GM12875 (cell line): Measurements from ENCODE around the gene ADRA2B.

Experiments used
- H3K4me3 ChIP-seq: one replicate; pipeline ENCODE4 v1.5.1; 2011; ENCODE audit warnings: low read depth, low read length, control low read depth
- TF ChIP-seq, protein P1 (sequence below): IDR thresholded peaks from 2 replicates; pipeline ENCODE4 v1.5.1; 2011; ENCODE audit warnings: low read depth, mild to moderate bottlenecking, control low read depth, inconsistent platforms, low read length, moderate library complexity, borderline replicate concordance; ENCODE audit not compliant: insufficient read depth

ADRA2B gene

DNA sequence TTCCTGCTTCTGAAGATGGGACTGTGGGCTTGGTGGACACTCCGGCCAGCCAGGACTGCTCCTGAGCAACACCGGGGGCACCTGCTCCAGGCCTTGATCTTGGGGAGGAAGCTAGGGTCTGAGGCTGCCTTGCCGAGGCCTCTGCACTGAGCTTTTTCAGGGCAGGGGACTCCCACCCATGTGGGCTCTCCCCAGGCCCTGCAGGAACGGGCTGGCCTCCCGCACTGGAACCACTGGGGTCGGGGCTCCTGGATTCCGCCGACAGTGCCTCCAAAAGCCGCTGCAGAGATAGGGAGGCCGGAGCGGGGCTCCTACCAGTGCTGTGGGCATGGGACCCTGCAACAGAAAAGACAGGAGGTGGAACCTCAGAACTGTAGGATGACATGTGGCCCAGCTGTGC, 7.6 kb upstream of the ADRA2B start:
- TF ChIP-seq, protein P1, sequence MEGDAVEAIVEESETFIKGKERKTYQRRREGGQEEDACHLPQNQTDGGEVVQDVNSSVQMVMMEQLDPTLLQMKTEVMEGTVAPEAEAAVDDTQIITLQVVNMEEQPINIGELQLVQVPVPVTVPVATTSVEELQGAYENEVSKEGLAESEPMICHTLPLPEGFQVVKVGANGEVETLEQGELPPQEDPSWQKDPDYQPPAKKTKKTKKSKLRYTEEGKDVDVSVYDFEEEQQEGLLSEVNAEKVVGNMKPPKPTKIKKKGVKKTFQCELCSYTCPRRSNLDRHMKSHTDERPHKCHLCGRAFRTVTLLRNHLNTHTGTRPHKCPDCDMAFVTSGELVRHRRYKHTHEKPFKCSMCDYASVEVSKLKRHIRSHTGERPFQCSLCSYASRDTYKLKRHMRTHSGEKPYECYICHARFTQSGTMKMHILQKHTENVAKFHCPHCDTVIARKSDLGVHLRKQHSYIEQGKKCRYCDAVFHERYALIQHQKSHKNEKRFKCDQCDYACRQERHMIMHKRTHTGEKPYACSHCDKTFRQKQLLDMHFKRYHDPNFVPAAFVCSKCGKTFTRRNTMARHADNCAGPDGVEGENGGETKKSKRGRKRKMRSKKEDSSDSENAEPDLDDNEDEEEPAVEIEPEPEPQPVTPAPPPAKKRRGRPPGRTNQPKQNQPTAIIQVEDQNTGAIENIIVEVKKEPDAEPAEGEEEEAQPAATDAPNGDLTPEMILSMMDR: no peak
- H3K4me3 ChIP-seq: no peak overlapping the region

DNA sequence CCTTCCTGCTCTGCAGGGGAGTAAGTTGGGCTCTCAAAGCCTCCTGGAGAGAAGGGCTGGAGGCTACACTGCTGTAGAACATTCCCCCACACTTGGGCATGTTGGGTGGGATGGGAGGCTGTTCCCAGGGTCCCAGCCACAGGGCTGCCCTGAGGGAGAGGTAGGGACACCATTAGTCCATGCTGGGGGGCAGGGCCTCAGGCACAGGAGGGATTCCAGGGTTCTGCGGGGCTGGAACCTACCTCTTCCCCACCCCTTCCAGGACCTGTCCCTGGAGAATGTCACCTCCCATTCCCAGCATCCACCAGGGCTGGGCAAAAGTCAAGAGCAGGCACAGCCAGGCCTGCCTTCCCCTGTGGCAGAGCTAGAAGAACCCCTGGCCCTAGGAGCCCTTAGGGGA, 6.9 kb upstream of the ADRA2B start:
- TF ChIP-seq, protein P1: no peak
- no peak overlapping the region for H3K4me3 ChIP-seq

DNA sequence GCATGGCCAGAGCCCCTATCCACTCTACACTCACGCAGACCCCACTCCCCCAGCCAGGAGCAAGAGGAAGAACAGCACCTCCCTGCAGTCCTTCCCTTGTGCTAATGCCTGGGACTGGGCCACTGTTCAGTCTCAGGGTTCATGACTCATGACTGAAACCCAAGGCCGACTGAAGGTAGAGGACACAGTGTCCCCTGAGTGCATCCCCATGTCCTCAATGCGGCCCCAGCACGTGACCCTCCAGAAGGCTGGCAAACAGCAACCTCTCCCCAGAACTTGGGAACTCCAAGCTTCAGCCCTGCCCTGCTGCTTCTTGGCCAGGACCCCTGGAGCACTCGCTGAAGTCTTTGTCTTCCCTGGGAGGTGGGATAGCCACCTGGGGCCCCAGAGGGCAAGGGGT, 6.0 kb upstream of the ADRA2B start:
- TF ChIP-seq, protein P1: no peak

DNA sequence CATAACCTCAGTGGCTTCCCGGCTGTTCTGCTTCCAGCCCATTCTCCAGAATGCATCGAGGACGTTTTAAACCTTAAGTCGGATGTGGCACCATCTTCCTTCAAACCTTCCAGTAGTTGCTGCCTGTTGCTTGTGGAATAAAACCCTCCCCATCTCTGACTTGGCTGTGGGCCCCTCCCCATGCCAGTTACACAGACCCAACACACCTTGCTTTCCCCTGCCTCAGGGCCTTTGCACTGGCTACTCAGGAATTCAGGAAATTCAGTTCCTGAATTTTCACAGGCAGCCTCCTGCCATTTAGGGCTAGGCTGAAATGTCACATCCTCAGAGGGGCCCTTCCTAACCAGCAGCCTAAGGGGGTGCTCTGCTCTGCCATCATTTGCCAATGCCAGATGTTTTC, 5.0 kb upstream of the ADRA2B start:
- H3K4me3 ChIP-seq: no peak overlapping the region
- TF ChIP-seq, protein P1: no peak

More for the DNA sequence above, 6.0 kb upstream of the ADRA2B start:
- no peak overlapping the region for H3K4me3 ChIP-seq

DNA sequence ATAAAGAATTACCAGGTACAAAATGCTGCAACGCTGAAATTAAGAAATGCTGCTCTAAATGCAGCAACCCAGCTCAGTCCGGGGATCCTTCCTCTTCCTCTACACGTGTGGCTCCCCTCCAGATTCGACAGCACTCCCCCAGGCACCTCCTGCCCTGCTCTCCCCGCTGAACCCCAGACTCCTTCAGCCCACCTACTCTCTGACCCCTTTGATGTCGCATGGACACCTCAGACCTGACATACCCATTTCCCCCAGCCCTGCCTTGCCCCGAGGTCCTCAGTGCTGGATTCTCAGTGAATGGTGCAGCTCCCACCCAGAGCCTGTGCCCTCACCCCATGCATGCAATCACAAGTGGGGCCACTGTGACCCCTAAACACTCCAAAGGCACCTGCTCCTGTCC, 4.6 kb upstream of the ADRA2B start:
- TF ChIP-seq, protein P1: no peak

DNA sequence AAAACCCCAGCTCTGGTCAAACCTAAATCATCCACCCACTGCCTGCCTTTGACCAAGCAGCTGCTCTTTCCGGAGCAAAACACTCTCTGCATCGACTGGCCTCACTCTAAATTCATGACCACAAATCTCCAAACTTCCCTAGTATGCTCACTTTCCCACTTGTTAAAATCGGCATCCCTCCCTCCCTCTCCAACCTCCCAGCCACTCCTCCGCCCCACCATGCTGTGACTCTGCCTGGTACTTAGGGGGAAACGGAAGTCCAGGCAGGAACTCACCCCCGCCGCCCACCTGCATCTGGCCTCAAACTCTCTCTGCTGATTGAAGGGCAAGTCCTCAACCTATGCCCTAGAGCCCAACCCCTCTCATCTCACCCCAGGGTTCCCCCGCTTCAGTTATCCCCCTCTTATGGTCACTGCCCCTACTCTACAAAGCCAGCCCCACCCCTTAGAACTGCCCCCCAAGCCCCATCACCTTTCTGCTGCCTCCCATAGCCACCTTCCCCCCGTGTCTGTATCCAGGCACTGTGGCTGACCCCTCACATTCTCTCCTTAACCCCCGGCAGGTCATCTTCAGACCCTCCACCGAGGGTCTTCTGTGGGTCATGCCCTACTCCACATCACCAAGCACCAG, 3.8 kb upstream of the ADRA2B start:
- TF ChIP-seq, protein P1: no peak
- H3K4me3 ChIP-seq: no peak overlapping the region

More for the DNA sequence above, 4.6 kb upstream of the ADRA2B start:
- no peak overlapping the region for H3K4me3 ChIP-seq

DNA sequence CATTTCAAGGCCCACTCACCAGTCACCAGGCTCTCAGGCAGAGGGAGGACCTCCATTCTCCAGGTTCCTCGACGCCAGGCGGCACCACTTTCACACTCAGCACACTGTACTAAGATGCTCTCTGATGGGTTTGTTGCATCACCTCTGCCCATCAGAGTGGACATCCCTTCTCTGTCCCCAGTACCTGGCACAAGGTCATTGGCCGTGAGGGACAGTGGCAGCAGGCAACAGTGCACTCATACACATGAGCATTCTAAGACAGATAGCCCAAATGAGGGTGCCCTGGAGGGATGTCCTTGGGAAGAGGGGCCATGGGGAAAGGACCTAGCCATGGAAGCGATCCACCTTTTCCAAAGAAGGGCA, 3.0 kb upstream of the ADRA2B start:
- no peak overlapping the region for H3K4me3 ChIP-seq
- TF ChIP-seq, protein P1: no peak
